H1 (cell line): Measurements from ENCODE around the gene PIK3R1. TPM values are rescaled to one million over a fixed set of nuclear protein-coding genes. Genes with fewer than 3 reads are reported as not detected.

Experiments
- CTCF ChIA-PET: fragments of 300-600 bp; sonication (Branson Sonifier 250); formaldehyde crosslinking; loops from one replicate; lab custom pipeline; 2021; ENCODE audit not compliant: partially characterized antibody; lab: Charles Lee
- POLR2A ChIA-PET: fragments of 300-600 bp; sonication (Branson Sonifier 250); formaldehyde crosslinking; loops from one replicate; lab custom pipeline; 2021; ENCODE audit warnings: inconsistent platforms; ENCODE audit not compliant: partially characterized antibody; lab: Charles Lee
- DNase-seq, 2 experiments: peaks; one replicate each; pipeline versions ENCODE4 v3.0.0 to v3.0.0-alpha.2; 2010 to 2022; ENCODE audit warnings: low spot score in 2 of 2, low read depth in 1 of 2, mixed read lengths in 1 of 2
- FAIRE-seq: peaks from 2 replicates; lab custom pipeline; 2011; peaks lifted over from hg19 to GRCh38; lab: Jason Lieb, UNC
- H2AFZ ChIP-seq: 2 replicates; pipeline ENCODE4 v1.8.1; 2012; ENCODE audit warnings: low read length, inconsistent platforms
- H2AK5ac ChIP-seq: 2 replicates; pipeline ENCODE4 v1.6.1; 2013; ENCODE audit warnings: low read depth, low read length
- H2BK120ac ChIP-seq: replicated peaks from 2 replicates; pipeline ENCODE3; 2013; ENCODE audit warnings: low read depth, low read length, inconsistent platforms
- H2BK12ac ChIP-seq: 2 replicates; pipeline ENCODE4 v1.6.1; 2013; ENCODE audit warnings: low read depth, low read length
- H2BK15ac ChIP-seq: 2 replicates; pipeline ENCODE4 v1.6.1; 2013; ENCODE audit warnings: low read length
- H2BK20ac ChIP-seq: 2 replicates; pipeline ENCODE4 v1.6.1; 2013; ENCODE audit warnings: low read length
- H2BK5ac ChIP-seq: 2 replicates; pipeline ENCODE4 v1.6.1; 2013; ENCODE audit warnings: low read depth, low read length
- H3K14ac ChIP-seq: 2 replicates; pipeline ENCODE4 v1.6.1; 2013; ENCODE audit warnings: inconsistent platforms; ENCODE audit not compliant: insufficient read length
- H3K18ac ChIP-seq: 2 replicates; pipeline ENCODE4 v1.6.1; 2013; ENCODE audit warnings: low read length; ENCODE audit errors: extremely low read depth
- H3K23ac ChIP-seq: 2 replicates; pipeline ENCODE4 v1.6.1; 2013; ENCODE audit warnings: inconsistent platforms; ENCODE audit not compliant: insufficient read length
- H3K23me2 ChIP-seq: 2 replicates; pipeline ENCODE4 v1.6.1; 2013; ENCODE audit warnings: low read depth, low read length
- H3K27ac ChIP-seq: 2 replicates; pipeline ENCODE4 v1.6.1; 2011; ENCODE audit warnings: low read depth, low read length, inconsistent platforms
- H3K27me3 ChIP-seq, 4 experiments: replicated peaks in 1 of 4; 1 replicate in 1 of 4; 2 replicates in 3 of 4; pipeline versions ENCODE4 v1.6.1 to v1.8.1; 2011 to 2013; ENCODE audit warnings: low read length in 3 of 4, mild to moderate bottlenecking in 3 of 4, inconsistent platforms in 2 of 4, mixed read lengths in 2 of 4, moderate library complexity in 1 of 4; ENCODE audit not compliant: control insufficient read depth in 3 of 4, insufficient read depth in 3 of 4; ENCODE audit errors: extremely low read depth in 1 of 4
- H3K36me3 ChIP-seq, 4 experiments: 2 replicates each; pipeline versions ENCODE4 v1.6.1 to v1.8.1; 2011 to 2013; ENCODE audit warnings: mild to moderate bottlenecking in 4 of 4, low read length in 3 of 4, moderate library complexity in 2 of 4, control low read depth in 1 of 4, inconsistent platforms in 1 of 4; ENCODE audit not compliant: insufficient read depth in 4 of 4, control insufficient read depth in 2 of 4
- H3K4ac ChIP-seq: replicated peaks from 2 replicates; pipeline ENCODE3; 2013; ENCODE audit warnings: low read length, low read depth, mixed read lengths, inconsistent platforms; ENCODE audit not compliant: insufficient read length
- H3K4me1 ChIP-seq, 4 experiments: replicated peaks in 1 of 4; 1 replicate in 1 of 4; 2 replicates in 3 of 4; pipeline versions ENCODE4 v1.6.1 to v1.8.1; 2011 to 2013; ENCODE audit warnings: low read length in 3 of 4, inconsistent platforms in 2 of 4, mixed read lengths in 1 of 4; ENCODE audit not compliant: insufficient read depth in 4 of 4, control insufficient read depth in 3 of 4
- H3K4me2 ChIP-seq, 2 experiments: 2 replicates each; pipeline versions ENCODE4 v1.6.1 to v1.8.1; 2011 to 2013; ENCODE audit warnings: low read depth in 2 of 2, low read length in 2 of 2, control low read depth in 1 of 2, inconsistent platforms in 1 of 2, mild to moderate bottlenecking in 1 of 2; ENCODE audit not compliant: insufficient read depth in 1 of 2
- H3K4me3 ChIP-seq, 4 experiments: fragments of 200-600, 300-600 bp in 1 of 4; sonication (generic), shearing (Covaris generic), sonication (Bioruptor Twin) in 1 of 4; 2 replicates each; pipeline versions ENCODE4 v1.5.1 to v1.8.1; 2011 to 2016; ENCODE audit warnings: low read length in 4 of 4, low read depth in 3 of 4, control low read depth in 2 of 4, inconsistent platforms in 2 of 4, mild to moderate bottlenecking in 2 of 4, mixed read lengths in 1 of 4, moderate library complexity in 1 of 4; ENCODE audit not compliant: insufficient read depth in 2 of 4; ENCODE audit errors: extremely low read depth in 1 of 4
- H3K56ac ChIP-seq: replicated peaks from 2 replicates; pipeline ENCODE3; 2013; ENCODE audit warnings: low read depth, mild to moderate bottlenecking, mixed read lengths, low read length, inconsistent platforms; ENCODE audit not compliant: insufficient read length
- H3K79me1 ChIP-seq: 2 replicates; pipeline ENCODE4 v1.6.1; 2013; ENCODE audit warnings: low read depth, low read length, control low read depth
- H3K79me2 ChIP-seq, 2 experiments: 2 replicates each; pipeline versions ENCODE4 v1.6.1 to v1.8.1; 2012 to 2013; ENCODE audit warnings: low read length in 2 of 2, mild to moderate bottlenecking in 2 of 2, inconsistent platforms in 1 of 2; ENCODE audit not compliant: insufficient read depth in 2 of 2, control insufficient read depth in 1 of 2
- H3K9ac ChIP-seq, 4 experiments: replicated peaks in 1 of 4; 1 replicate in 1 of 4; 2 replicates in 3 of 4; pipeline versions ENCODE4 v1.6.1 to v1.8.1; 2011 to 2013; ENCODE audit warnings: low read depth in 3 of 4, low read length in 3 of 4, control low read depth in 2 of 4, mild to moderate bottlenecking in 2 of 4, moderate library complexity in 2 of 4, inconsistent platforms in 1 of 4; ENCODE audit errors: extremely low read depth in 1 of 4
- H3K9me3 ChIP-seq, 2 experiments: 2 replicates each; pipeline versions ENCODE4 v1.6.1 to v1.8.1; 2012 to 2013; ENCODE audit warnings: mild to moderate bottlenecking in 2 of 2, moderate library complexity in 2 of 2, control low read depth in 1 of 2, inconsistent platforms in 1 of 2, low read depth in 1 of 2, low read length in 1 of 2, mixed read lengths in 1 of 2; ENCODE audit not compliant: insufficient read depth in 2 of 2
- H4K20me1 ChIP-seq, 2 experiments: replicated peaks in 1 of 2; 2 replicates each; pipeline versions ENCODE3 to v1.8.1; 2011 to 2013; ENCODE audit warnings: inconsistent platforms in 2 of 2, low read length in 2 of 2, mild to moderate bottlenecking in 1 of 2; ENCODE audit not compliant: insufficient read depth in 2 of 2, control insufficient read depth in 1 of 2
- H4K5ac ChIP-seq: 2 replicates; pipeline ENCODE4 v1.6.1; 2013; ENCODE audit warnings: low read length, low read depth, mixed read lengths, inconsistent platforms; ENCODE audit not compliant: insufficient read length
- H4K8ac ChIP-seq: 2 replicates; pipeline ENCODE4 v1.8.0; 2013; ENCODE audit warnings: mild to moderate bottlenecking, moderate library complexity, low read length, inconsistent platforms; ENCODE audit not compliant: insufficient read depth; ENCODE audit errors: extremely low read depth
- H4K91ac ChIP-seq: replicated peaks from 2 replicates; pipeline ENCODE3; 2013; ENCODE audit warnings: low read length, mixed read lengths, inconsistent platforms; ENCODE audit not compliant: insufficient read length
- ASH2L ChIP-seq: fragments of 200-600, 300-600 bp; sonication (generic); IDR thresholded peaks from one replicate; pipeline ENCODE4 v1.7.1; 2017; ENCODE audit warnings: low read length
- FOSL1 ChIP-seq: IDR thresholded peaks from 2 replicates; pipeline ENCODE4 v1.6.1; 2011; ENCODE audit warnings: mild to moderate bottlenecking, low read depth, low read length, moderate library complexity; ENCODE audit not compliant: insufficient read depth
- JUND ChIP-seq: IDR thresholded peaks from 2 replicates; pipeline ENCODE4 v1.6.1; 2011; ENCODE audit warnings: mild to moderate bottlenecking, improper control_type of control experiment, low read length
- KDM1A ChIP-seq: fragments of 200-600, 300-600 bp; sonication (generic); IDR thresholded peaks from 2 replicates; pipeline ENCODE4 v1.7.1; 2016; ENCODE audit warnings: mild to moderate bottlenecking, low read length, borderline replicate concordance
- SP4 ChIP-seq: IDR thresholded peaks from 2 replicates; pipeline ENCODE4 v1.6.1; 2012; ENCODE audit warnings: low read length, inconsistent platforms
- WGBS, 2 experiments: shearing (Covaris generic) in 1 of 2; methylation state at CpG; one replicate each; pipeline versions ENCODE4 v1.1.6 to v1.1.7; 2013 to 2015; ENCODE audit warnings: low lambda C conversion rate in 2 of 2, mixed read lengths in 2 of 2, inconsistent platforms in 1 of 2, low coverage in 1 of 2, missing lambda C conversion rate in 1 of 2; ENCODE audit not compliant: insufficient replicate concordance in 2 of 2, insufficient coverage in 1 of 2, insufficient read length in 1 of 2; ENCODE audit errors: extremely low coverage in 1 of 2, missing lambda C conversion rate in 1 of 2; 5-methylcytosine and 5-hydroxymethylcytosine counted together
- polyA plus RNA-seq, 7 experiments: library from polyadenylated mRNA; depleted of rRNA in 3 of 7; stranded (reverse) in 5 of 7; unstranded in 2 of 7; fragments of >200 nt in 5 of 7; fragments of 200-250 nt in 2 of 7; gene quantifications; 1 replicate in 5 of 7; 2 replicates in 1 of 7; 4 replicates in 1 of 7; pipeline versions ENCODE4 v1.2.1 to v1.2.3, GENCODE V29; 2011 to 2013; ENCODE audit warnings: missing spikeins in 2 of 7, mixed read lengths in 2 of 7
- total RNA-seq: library from RNA; stranded (reverse); fragmentation: NEBNext Ultra II Directional; extraction: Animal tissue kit (Norgen Biotek cat#: 25700); gene quantifications from 2 replicates; pipeline ENCODE4 v1.2.1, GENCODE V29; 2021
- TF ChIP-seq, protein P1 (sequence below): IDR thresholded peaks from 2 replicates; pipeline ENCODE4 v1.6.1; 2012; ENCODE audit warnings: low read length, inconsistent platforms
- TF ChIP-seq, protein P2 (sequence below): IDR thresholded peaks from 2 replicates; pipeline ENCODE4 v1.6.1; 2012; ENCODE audit warnings: inconsistent platforms
- TF ChIP-seq, protein P3 (sequence below), 3 experiments: IDR thresholded peaks; 1 replicate in 2 of 3; 2 replicates in 1 of 3; pipeline versions ENCODE4 v1.5.1 to v1.6.1; 2011; ENCODE audit warnings: low read length in 3 of 3, mild to moderate bottlenecking in 3 of 3, inconsistent platforms in 2 of 3, low read depth in 1 of 3, moderate library complexity in 1 of 3; ENCODE audit not compliant: insufficient read depth in 1 of 3; ENCODE audit errors: control extremely low read depth in 1 of 3

Gene PIK3R1
- total and polyA plus RNA-seq, 2 of the 8 experiments (the other 6 are each of a cell fraction or from before 2014, with no cell fraction given) = 2.3 to 13.7 TPM

DNA sequence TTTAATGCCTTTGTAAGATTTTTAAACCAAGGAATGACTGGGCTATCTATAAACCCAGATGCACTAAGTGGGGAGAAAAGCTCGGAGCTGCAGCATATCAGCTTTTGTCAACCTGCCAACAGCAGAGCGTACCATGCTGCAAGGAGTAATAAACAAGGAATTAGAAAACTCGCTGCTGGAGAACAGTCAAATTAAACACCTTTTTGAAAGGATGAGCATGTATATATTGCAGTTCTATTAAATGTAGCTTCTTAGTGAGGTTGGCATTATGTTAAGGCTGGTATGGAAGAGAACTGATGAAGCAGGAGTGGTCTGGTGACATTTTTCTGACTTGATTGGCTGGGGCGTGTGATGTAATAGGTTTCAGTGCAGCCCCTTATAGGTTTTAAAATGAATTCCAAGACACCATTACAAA, 74.7 kb downstream of the PIK3R1 start:
- H3K56ac ChIP-seq = no peak overlapping the region
- H2AK5ac ChIP-seq = no peak overlapping the region
- H2BK5ac ChIP-seq = no peak overlapping the region
- H2BK15ac ChIP-seq = no peak overlapping the region
- no peak overlapping the region for H2BK120ac ChIP-seq
- POLR2A ChIA-PET = no interaction called here
- peaks cover 2 to 12% (median 8%) of the 10 kb centered on the region in 4 experiments; a peak in 6 of 8 replicates for H3K36me3 ChIP-seq
- H3K14ac ChIP-seq = no peak overlapping the region
- no peak overlapping the region; a peak in 1 of 4 replicates for H3K4me2 ChIP-seq
- H4K5ac ChIP-seq = no peak overlapping the region
- H3K23ac ChIP-seq = no peak overlapping the region
- H3K79me2 ChIP-seq = no peaks in the 10 kb centered on the region
- no peak overlapping the region for H4K91ac ChIP-seq
- FAIRE-seq = no peak
- no peak for DNase-seq
- H3K9ac ChIP-seq = no peak overlapping the region
- peaks cover 8% of the 10 kb centered on the region for H3K23me2 ChIP-seq
- WGBS, 2 experiments = 89% methylated on average over 4 of the region's 4 CpGs; no CpG with 5 or more reads in 1 of the 2 experiments
- CTCF ChIA-PET = interaction anchor here (0.6 kb wide), 1 partner anchor 384 kb away, joined by 3 read pairs; no protein-coding TSS in a partner anchor
- peak overlapping the region in 1 of 4 experiments; percentile 67; a peak in 1 of 8 replicates for H3K4me3 ChIP-seq
- H2BK12ac ChIP-seq = no peak overlapping the region
- H2AFZ ChIP-seq = no peak overlapping the region
- no peak overlapping the region for H3K4ac ChIP-seq
- no peak overlapping the region for H3K27ac ChIP-seq
- H3K18ac ChIP-seq = no peak overlapping the region
- peaks cover 3 to 7% (median 5%) of the 10 kb centered on the region in 4 experiments; a peak in 5 of 7 replicates for H3K4me1 ChIP-seq
- H4K8ac ChIP-seq = no peak overlapping the region; the same call in 1 of the 2 replicates
- H4K20me1 ChIP-seq = no peaks in the 10 kb centered on the region
- H3K9me3 ChIP-seq = no peaks in the 10 kb centered on the region
- no peak overlapping the region for H2BK20ac ChIP-seq
- H3K79me1 ChIP-seq = no peaks in the 10 kb centered on the region
- H3K27me3 ChIP-seq = no peaks in the 10 kb centered on the region
- TF ChIP-seq FOSL1 (no peak), SP4 (no peak), ASH2L (no peak), KDM1A (no peak), JUND (no peak)
- TF ChIP-seq, protein P1, sequence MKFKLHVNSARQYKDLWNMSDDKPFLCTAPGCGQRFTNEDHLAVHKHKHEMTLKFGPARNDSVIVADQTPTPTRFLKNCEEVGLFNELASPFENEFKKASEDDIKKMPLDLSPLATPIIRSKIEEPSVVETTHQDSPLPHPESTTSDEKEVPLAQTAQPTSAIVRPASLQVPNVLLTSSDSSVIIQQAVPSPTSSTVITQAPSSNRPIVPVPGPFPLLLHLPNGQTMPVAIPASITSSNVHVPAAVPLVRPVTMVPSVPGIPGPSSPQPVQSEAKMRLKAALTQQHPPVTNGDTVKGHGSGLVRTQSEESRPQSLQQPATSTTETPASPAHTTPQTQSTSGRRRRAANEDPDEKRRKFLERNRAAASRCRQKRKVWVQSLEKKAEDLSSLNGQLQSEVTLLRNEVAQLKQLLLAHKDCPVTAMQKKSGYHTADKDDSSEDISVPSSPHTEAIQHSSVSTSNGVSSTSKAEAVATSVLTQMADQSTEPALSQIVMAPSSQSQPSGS = no peak
- TF ChIP-seq, protein P2, sequence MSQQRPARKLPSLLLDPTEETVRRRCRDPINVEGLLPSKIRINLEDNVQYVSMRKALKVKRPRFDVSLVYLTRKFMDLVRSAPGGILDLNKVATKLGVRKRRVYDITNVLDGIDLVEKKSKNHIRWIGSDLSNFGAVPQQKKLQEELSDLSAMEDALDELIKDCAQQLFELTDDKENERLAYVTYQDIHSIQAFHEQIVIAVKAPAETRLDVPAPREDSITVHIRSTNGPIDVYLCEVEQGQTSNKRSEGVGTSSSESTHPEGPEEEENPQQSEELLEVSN = no peak
- TF ChIP-seq, protein P3, sequence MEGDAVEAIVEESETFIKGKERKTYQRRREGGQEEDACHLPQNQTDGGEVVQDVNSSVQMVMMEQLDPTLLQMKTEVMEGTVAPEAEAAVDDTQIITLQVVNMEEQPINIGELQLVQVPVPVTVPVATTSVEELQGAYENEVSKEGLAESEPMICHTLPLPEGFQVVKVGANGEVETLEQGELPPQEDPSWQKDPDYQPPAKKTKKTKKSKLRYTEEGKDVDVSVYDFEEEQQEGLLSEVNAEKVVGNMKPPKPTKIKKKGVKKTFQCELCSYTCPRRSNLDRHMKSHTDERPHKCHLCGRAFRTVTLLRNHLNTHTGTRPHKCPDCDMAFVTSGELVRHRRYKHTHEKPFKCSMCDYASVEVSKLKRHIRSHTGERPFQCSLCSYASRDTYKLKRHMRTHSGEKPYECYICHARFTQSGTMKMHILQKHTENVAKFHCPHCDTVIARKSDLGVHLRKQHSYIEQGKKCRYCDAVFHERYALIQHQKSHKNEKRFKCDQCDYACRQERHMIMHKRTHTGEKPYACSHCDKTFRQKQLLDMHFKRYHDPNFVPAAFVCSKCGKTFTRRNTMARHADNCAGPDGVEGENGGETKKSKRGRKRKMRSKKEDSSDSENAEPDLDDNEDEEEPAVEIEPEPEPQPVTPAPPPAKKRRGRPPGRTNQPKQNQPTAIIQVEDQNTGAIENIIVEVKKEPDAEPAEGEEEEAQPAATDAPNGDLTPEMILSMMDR (IDR thresholded peaks at IDR 0.05; ENCODE audit: control extremely low read depth in 1 of 3, insufficient read depth in 1 of 3, low read depth in 1 of 3, low read length in 3 of 3) = no peak
